CD14-positive monocyte (primary cell): ENCODE measurements around the gene GOLGA7B. TPM values are rescaled to one million over a fixed set of nuclear protein-coding genes. Genes with fewer than 3 reads are reported as not detected.

Source experiments
- DNase-seq, 3 donors: peaks; one replicate each; pipeline ENCODE4 v3.0.0-alpha.2; 2011 to 2022
- H2AFZ ChIP-seq: 2 replicates; pipeline ENCODE4 v1.6.0; 2012; ENCODE audit warnings: mild to moderate bottlenecking, low read depth, low read length, inconsistent platforms; ENCODE audit not compliant: insufficient read depth, poor library complexity, severe bottlenecking
- H3K27ac ChIP-seq, 2 donors: 1 replicate in 1 of 2; 2 replicates in 1 of 2; pipeline ENCODE4 v1.5.1; 2012 to 2013; ENCODE audit warnings: low read length in 2 of 2, control low read depth in 1 of 2, inconsistent platforms in 1 of 2, low read depth in 1 of 2, mild to moderate bottlenecking in 1 of 2
- H3K27me3 ChIP-seq, 2 donors: one replicate each; pipeline versions ENCODE4 v1.6.0 to v1.6.1; 2011 to 2013; ENCODE audit warnings: low read length in 2 of 2; ENCODE audit not compliant: control insufficient read depth in 2 of 2, insufficient read depth in 2 of 2
- H3K36me3 ChIP-seq, 2 donors: replicated peaks in 1 of 2; 1 replicate in 1 of 2; 2 replicates in 1 of 2; pipeline versions ENCODE4 v1.5.1 to v1.6.1; 2012 to 2013; ENCODE audit warnings: low read length in 2 of 2, control low read depth in 1 of 2, inconsistent platforms in 1 of 2, mild to moderate bottlenecking in 1 of 2; ENCODE audit not compliant: insufficient read depth in 2 of 2, control insufficient read depth in 1 of 2
- H3K4me1 ChIP-seq, 2 donors: 1 replicate in 1 of 2; 2 replicates in 1 of 2; pipeline versions ENCODE4 v1.5.1 to v1.6.1; 2012 to 2013; ENCODE audit warnings: low read length in 2 of 2, control low read depth in 1 of 2, inconsistent platforms in 1 of 2, mild to moderate bottlenecking in 1 of 2, moderate library complexity in 1 of 2; ENCODE audit not compliant: insufficient read depth in 2 of 2, control insufficient read depth in 1 of 2
- H3K4me2 ChIP-seq: replicated peaks from 2 replicates; pipeline ENCODE3; 2012; ENCODE audit warnings: low read length, moderate library complexity, mild to moderate bottlenecking; ENCODE audit not compliant: poor library complexity, severe bottlenecking; ENCODE audit errors: extremely low read depth
- H3K4me3 ChIP-seq, 3 experiments: fragments of 200-600 bp in 1 of 3; sonication (generic) in 1 of 3; replicated peaks in 1 of 3; 1 replicate in 2 of 3; 2 replicates in 1 of 3; pipeline ENCODE4 v1.5.1; 2011 to 2013; ENCODE audit warnings: low read length in 3 of 3, mild to moderate bottlenecking in 3 of 3, control low read depth in 2 of 3, low read depth in 2 of 3, inconsistent platforms in 1 of 3, moderate library complexity in 1 of 3
- H3K79me2 ChIP-seq: 2 replicates; pipeline ENCODE4 v1.6.0; 2012; ENCODE audit warnings: mild to moderate bottlenecking, control low read depth, inconsistent platforms, low read length, moderate library complexity; ENCODE audit not compliant: insufficient read depth
- H3K9ac ChIP-seq: 2 replicates; pipeline ENCODE4 v1.6.0; 2017; ENCODE audit warnings: low read length, mild to moderate bottlenecking; ENCODE audit not compliant: insufficient read depth, poor library complexity, severe bottlenecking
- H3K9me3 ChIP-seq, 2 donors: replicated peaks in 1 of 2; 1 replicate in 1 of 2; 2 replicates in 1 of 2; pipeline versions ENCODE4 v1.5.1 to v1.6.1; 2012 to 2013; ENCODE audit warnings: low read length in 2 of 2, control low read depth in 1 of 2; ENCODE audit not compliant: control insufficient read depth in 1 of 2, insufficient read depth in 1 of 2
- H4K20me1 ChIP-seq: 2 replicates; pipeline ENCODE4 v1.6.0; 2012; ENCODE audit warnings: mild to moderate bottlenecking, low read length, control low read depth, moderate library complexity; ENCODE audit not compliant: insufficient read depth
- H3K27ac Mint-ChIP-seq, 7 donors: one replicate each; pipeline ENCODE4 v1.8.0; 2020; ENCODE audit warnings: mild to moderate bottlenecking in 7 of 7, mixed read lengths in 7 of 7, moderate library complexity in 6 of 7, inconsistent platforms in 2 of 7
- H3K27me3 Mint-ChIP-seq, 3 donors: one replicate each; pipeline ENCODE4 v1.8.0; 2021 to 2022; ENCODE audit warnings: low read depth in 3 of 3, mild to moderate bottlenecking in 3 of 3, mixed read lengths in 3 of 3, moderate library complexity in 3 of 3, inconsistent platforms in 1 of 3
- H3K36me3 Mint-ChIP-seq, 2 donors: one replicate each; pipeline ENCODE4 v1.8.0; 2020; ENCODE audit warnings: mixed read lengths in 2 of 2, inconsistent platforms in 1 of 2, mild to moderate bottlenecking in 1 of 2
- H3K4me1 Mint-ChIP-seq: one replicate; pipeline ENCODE4 v1.8.0; 2020; ENCODE audit warnings: mild to moderate bottlenecking, mixed read lengths
- H3K4me3 Mint-ChIP-seq, 2 donors: one replicate each; pipeline ENCODE4 v1.8.0; 2020; ENCODE audit warnings: mild to moderate bottlenecking in 2 of 2, mixed read lengths in 2 of 2, moderate library complexity in 1 of 2
- H3K9me3 Mint-ChIP-seq, 7 donors: one replicate each; pipeline ENCODE4 v1.8.0; 2020 to 2022; ENCODE audit warnings: mixed read lengths in 7 of 7, mild to moderate bottlenecking in 6 of 7, moderate library complexity in 6 of 7, inconsistent platforms in 2 of 7
- WGBS: methylation state at CpG from one replicate; pipeline ENCODE4 v1.1.5; 2013; ENCODE audit warnings: missing lambda C conversion rate; ENCODE audit not compliant: insufficient coverage; 5-methylcytosine and 5-hydroxymethylcytosine counted together
- intact Hi-C, 2 donors: fragments of 100-400 bp; cut with micrococcal nuclease; formaldehyde crosslinking; loops; one replicate each; pipeline versions ENCODE4 v1.15.0 to v1.15.1; 2023
- polyA plus RNA-seq, 3 donors: library from polyadenylated mRNA; depleted of rRNA in 1 of 3; unstranded in 2 of 3; stranded (reverse) in 1 of 3; fragments of 300-500 nt in 2 of 3; fragments of >200 nt in 1 of 3; fragmentation: Illumina TruSeq in 2 of 3; gene quantifications; 1 replicate in 2 of 3; 2 replicates in 1 of 3; pipeline ENCODE4 v1.2.3, GENCODE V29; 2012 to 2021
- TF ChIP-seq, protein P1 (sequence below): fragments of 200-600 bp; IDR thresholded peaks from one replicate; pipeline ENCODE4 v1.8.0; 2022; ENCODE audit warnings: antibody characterized with exemption, mild to moderate bottlenecking

Gene GOLGA7B
- polyA plus RNA-seq, 3 donors, result 0.03 TPM; not detected in 2

DNA sequence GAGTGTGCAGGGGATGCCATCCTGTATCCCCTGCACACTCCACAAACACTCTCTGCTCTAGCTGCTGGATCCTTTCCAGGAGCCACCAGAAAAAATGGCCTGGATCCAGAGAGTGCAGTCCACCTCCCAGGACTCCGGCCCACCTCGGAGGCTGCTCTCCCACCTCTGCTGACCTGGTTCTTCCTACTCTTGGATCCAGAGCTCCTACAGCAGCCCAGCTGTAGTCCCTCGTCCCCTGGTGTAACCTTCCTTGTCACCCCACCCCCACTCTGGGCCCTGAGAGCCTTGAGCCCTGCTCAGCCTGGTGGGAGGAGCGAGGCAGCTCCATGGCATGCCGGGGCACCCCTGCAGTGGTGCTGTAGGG is 54.4 kb downstream of the GOLGA7B start:
- H3K4me3 Mint-ChIP-seq, result no peak overlapping the region
- no peaks in the 10 kb centered on the region for H3K4me1 ChIP-seq
- intact Hi-C loops, result no loop called here
- H3K27me3 ChIP-seq, result peaks cover 0 to 3% of the 10 kb centered on the region in 2 donors
- no peak overlapping the region for H3K27ac ChIP-seq
- H3K9ac ChIP-seq, result no peak overlapping the region
- no peak overlapping the region for H3K4me2 ChIP-seq
- H3K27ac Mint-ChIP-seq, result no peak overlapping the region
- no peak for DNase-seq
- no peak overlapping the region for H2AFZ ChIP-seq
- H3K27me3 Mint-ChIP-seq, result peaks cover 5 to 22% (median 21%) of the 10 kb centered on the region in 3 donors
- H3K4me1 Mint-ChIP-seq, result no peaks in the 10 kb centered on the region
- H3K4me3 ChIP-seq, result no peak overlapping the region
- 94% methylated on average over 3 of the region's 5 CpGs for WGBS
- no peaks in the 10 kb centered on the region for H4K20me1 ChIP-seq
- H3K36me3 Mint-ChIP-seq, result no peaks in the 10 kb centered on the region
- TF ChIP-seq, protein P1, sequence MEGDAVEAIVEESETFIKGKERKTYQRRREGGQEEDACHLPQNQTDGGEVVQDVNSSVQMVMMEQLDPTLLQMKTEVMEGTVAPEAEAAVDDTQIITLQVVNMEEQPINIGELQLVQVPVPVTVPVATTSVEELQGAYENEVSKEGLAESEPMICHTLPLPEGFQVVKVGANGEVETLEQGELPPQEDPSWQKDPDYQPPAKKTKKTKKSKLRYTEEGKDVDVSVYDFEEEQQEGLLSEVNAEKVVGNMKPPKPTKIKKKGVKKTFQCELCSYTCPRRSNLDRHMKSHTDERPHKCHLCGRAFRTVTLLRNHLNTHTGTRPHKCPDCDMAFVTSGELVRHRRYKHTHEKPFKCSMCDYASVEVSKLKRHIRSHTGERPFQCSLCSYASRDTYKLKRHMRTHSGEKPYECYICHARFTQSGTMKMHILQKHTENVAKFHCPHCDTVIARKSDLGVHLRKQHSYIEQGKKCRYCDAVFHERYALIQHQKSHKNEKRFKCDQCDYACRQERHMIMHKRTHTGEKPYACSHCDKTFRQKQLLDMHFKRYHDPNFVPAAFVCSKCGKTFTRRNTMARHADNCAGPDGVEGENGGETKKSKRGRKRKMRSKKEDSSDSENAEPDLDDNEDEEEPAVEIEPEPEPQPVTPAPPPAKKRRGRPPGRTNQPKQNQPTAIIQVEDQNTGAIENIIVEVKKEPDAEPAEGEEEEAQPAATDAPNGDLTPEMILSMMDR, result no peak
- peaks cover 0 to 1% (median 0%) of the 10 kb centered on the region in 7 donors for H3K9me3 Mint-ChIP-seq
- no peaks in the 10 kb centered on the region for H3K36me3 ChIP-seq
- no peaks in the 10 kb centered on the region for H3K9me3 ChIP-seq
- no peaks in the 10 kb centered on the region for H3K79me2 ChIP-seq

DNA sequence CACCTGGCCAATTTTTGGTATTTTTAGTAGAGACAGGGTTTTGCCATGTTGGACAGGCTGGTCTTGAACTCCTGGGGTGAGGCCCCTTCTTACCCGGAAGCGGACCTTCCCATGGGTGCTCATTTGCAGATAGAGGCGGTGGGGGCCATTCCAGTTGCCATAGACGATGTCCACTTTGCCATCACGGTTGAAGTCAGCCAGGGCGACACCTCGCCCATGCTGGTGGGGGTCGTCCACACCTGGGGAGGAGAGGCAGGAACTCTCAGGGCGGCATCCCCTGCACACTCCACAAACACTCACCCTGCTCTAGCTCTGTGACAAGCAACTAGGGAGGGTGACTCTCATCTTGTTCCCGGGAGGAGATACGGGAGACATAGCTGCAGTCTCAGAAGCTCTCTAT is 54.9 kb downstream of the GOLGA7B start:
- H2AFZ ChIP-seq, result no peak overlapping the region
- 89% methylated on average over 5 of the region's 11 CpGs for WGBS
- no peaks in the 10 kb centered on the region for H4K20me1 ChIP-seq
- no peak overlapping the region for H3K27ac ChIP-seq
- no peak for DNase-seq
- H3K4me3 ChIP-seq, result no peak overlapping the region
- H3K36me3 ChIP-seq, result no peaks in the 10 kb centered on the region
- H3K9me3 ChIP-seq, result no peaks in the 10 kb centered on the region
- Mint-ChIP-seq H3K4me1 (no peaks in the 10 kb centered on the region), H3K27me3 (peaks cover 6 to 25% (median 21%) of the 10 kb centered on the region in 3 donors), H3K27ac (no peak overlapping the region), H3K9me3 (peaks cover 0 to 1% (median 0%) of the 10 kb centered on the region in 7 donors), H3K36me3 (no peaks in the 10 kb centered on the region), H3K4me3 (no peak overlapping the region)
- no peaks in the 10 kb centered on the region for H3K4me1 ChIP-seq
- H3K9ac ChIP-seq, result no peak overlapping the region
- no peak overlapping the region for H3K4me2 ChIP-seq
- intact Hi-C loops, result no loop called here
- H3K79me2 ChIP-seq, result no peaks in the 10 kb centered on the region
- peaks cover 0 to 3% of the 10 kb centered on the region in 2 donors for H3K27me3 ChIP-seq
- TF ChIP-seq, protein P1, result no peak
